Measurements from ENCODE around the gene VSIG10L2.

Gene VSIG10L2

GRCh38 chr11:125947419-125948277 is 1.8 kb downstream of the VSIG10L2 start:
- DNase-seq (ENCODE audit: low read depth): no peak

- no peak for DNase-seq (ENCODE audit: low read depth)
These were observed 2.6 kb downstream of the VSIG10L2 start for GRCh38 chr11:125948278-125949051.

- DNase-seq (ENCODE audit: low read depth): no peak
These were observed 3.7 kb downstream of the VSIG10L2 start for GRCh38 chr11:125949271-125950177.

GRCh38 chr11:125950178-125950490 is 4.3 kb downstream of the VSIG10L2 start:
- DNase-seq (ENCODE audit: low read depth): no peak

- no peak for DNase-seq (ENCODE audit: low read depth)
These were observed 5.1 kb downstream of the VSIG10L2 start for GRCh38 chr11:125950696-125951651.

- DNase-seq (ENCODE audit: low read depth): no peak
These were observed 5.9 kb downstream of the VSIG10L2 start for GRCh38 chr11:125951731-125952130.

GRCh38 chr11:125952559-125952958 is 6.7 kb downstream of the VSIG10L2 start:
- DNase-seq (ENCODE audit: low read depth): no peak

GRCh38 chr11:125952973-125953372 is 7.1 kb downstream of the VSIG10L2 start:
- no peak for DNase-seq (ENCODE audit: low read depth)

- DNase-seq (ENCODE audit: low read depth): no peak
These were observed 7.6 kb downstream of the VSIG10L2 start for GRCh38 chr11:125953401-125953935.

- DNase-seq (ENCODE audit: low read depth): no peak
These were observed 8.5 kb downstream of the VSIG10L2 start for GRCh38 chr11:125954123-125954944.

- DNase-seq (ENCODE audit: low read depth): no peak
These were observed 9.2 kb downstream of the VSIG10L2 start for GRCh38 chr11:125954945-125955640.

GRCh38 chr11:125955856-125956255 is 10.0 kb downstream of the VSIG10L2 start:
- DNase-seq (ENCODE audit: low read depth): no peak

- DNase-seq (ENCODE audit: low read depth): no peak
These were observed 10.7 kb downstream of the VSIG10L2 start for GRCh38 chr11:125956391-125957134.

GRCh38 chr11:125957618-125958332 is 11.9 kb downstream of the VSIG10L2 start:
- DNase-seq (ENCODE audit: low read depth): no peak

- no peak for DNase-seq (ENCODE audit: low read depth)
These were observed 13.1 kb downstream of the VSIG10L2 start for GRCh38 chr11:125958872-125959400.

- no peak for DNase-seq (ENCODE audit: low read depth)
These were observed 13.7 kb downstream of the VSIG10L2 start for GRCh38 chr11:125959511-125959910.

GRCh38 chr11:125959931-125960330 is 14.1 kb downstream of the VSIG10L2 start:
- DNase-seq (ENCODE audit: low read depth): no peak

- no peak for DNase-seq (ENCODE audit: low read depth)
These were observed 14.9 kb downstream of the VSIG10L2 start for GRCh38 chr11:125960771-125961170.

All from stimulated activated CD8-positive, alpha-beta memory T cell treated with anti-CD3 and anti-CD28 coated beads, Interleukin-4, amount 100 ng/mL, for 24 hours (primary cell).